ENCODE results near the gene CARM1. TPM values are rescaled to one million over a fixed set of nuclear protein-coding genes. Genes with fewer than 3 reads are reported as not detected.
A peak's percentile ranks its signal among the peaks of the same experiment; 100 is the strongest.

Gene CARM1
- total RNA-seq, 1 experiment from 2014 or later = 63.7 TPM

- peaks cover 69% of the 10 kb centered on the region for H3K79me2 ChIP-seq (ENCODE audit: low read depth)
- peaks cover 33% of the 10 kb centered on the region for H3F3A ChIP-seq (ENCODE audit: insufficient read depth, low read depth)
- H3K4me1 ChIP-seq (replicated peaks; ENCODE audit: insufficient read depth) = peaks cover 37% of the 10 kb centered on the region
- no TSS peak for BruUV-seq (replicated peaks)
- no peak overlapping the region for H3K4me2 ChIP-seq
- ChIA-PET POLR2A (ENCODE audit: unreplicated experiment) (interaction anchor here (0.6 kb wide), 1 partner anchor 12 kb away, joined by 4 read pairs; no protein-coding TSS in a partner anchor), CTCF (no interaction called here)
- H3K9me2 ChIP-seq (ENCODE audit: insufficient read depth) = no peaks in the 10 kb centered on the region
- no peaks in the 10 kb centered on the region for H3K27me3 ChIP-seq (ENCODE audit: insufficient read depth, low read depth)
- no peak for DNase-seq
- H3K4me3 ChIP-seq = no peak overlapping the region
- no peak overlapping the region for H2AFZ ChIP-seq
- no peak overlapping the region for H3K27ac ChIP-seq
- H3K36me3 ChIP-seq (ENCODE audit: low read depth) = no peaks in the 10 kb centered on the region
- H3K9me3 ChIP-seq (ENCODE audit: insufficient read depth, low read depth) = no peaks in the 10 kb centered on the region
- no peak for TF ChIP-seq CTCF (conservative IDR thresholded peaks at IDR 0.05)
- TF ChIP-seq EZH2 (IDR thresholded peaks at IDR 0.05; ENCODE audit: low read depth) = no peak
- intact Hi-C loops (cut with micrococcal nuclease; ENCODE audit: unreplicated experiment) = no loop called here
- peaks cover 52% of the 10 kb centered on the region for H4K20me1 ChIP-seq (ENCODE audit: insufficient read depth)
Observed at GRCh38 chr19:10895920-10896319, 24.6 kb downstream of the CARM1 start.

- Histone ChIP-seq H3K9me2 (ENCODE audit: insufficient read depth) (no peaks in the 10 kb centered on the region), H3K4me1 (replicated peaks; ENCODE audit: insufficient read depth) (peaks cover 37% of the 10 kb centered on the region), H3K27ac (no peak overlapping the region), H2AFZ (no peak overlapping the region), H3K9me3 (ENCODE audit: insufficient read depth, low read depth) (no peaks in the 10 kb centered on the region), H3K4me2 (no peak overlapping the region), H4K20me1 (ENCODE audit: insufficient read depth) (peaks cover 52% of the 10 kb centered on the region), H3K79me2 (ENCODE audit: low read depth) (peaks cover 71% of the 10 kb centered on the region), H3K4me3 (no peak overlapping the region), H3K27me3 (ENCODE audit: insufficient read depth, low read depth) (no peaks in the 10 kb centered on the region), H3F3A (ENCODE audit: insufficient read depth, low read depth) (peaks cover 33% of the 10 kb centered on the region), H3K36me3 (ENCODE audit: low read depth) (no peaks in the 10 kb centered on the region)
- no peak for DNase-seq
- ChIA-PET CTCF (no interaction called here), POLR2A (ENCODE audit: unreplicated experiment) (no interaction called here)
- no TSS peak for BruUV-seq (replicated peaks)
- TF ChIP-seq CTCF (conservative IDR thresholded peaks at IDR 0.05) (no peak), EZH2 (IDR thresholded peaks at IDR 0.05; ENCODE audit: low read depth) (no peak)
- intact Hi-C loops (cut with micrococcal nuclease; ENCODE audit: unreplicated experiment) = no loop called here
Observed at GRCh38 chr19:10896851-10897526, 25.6 kb downstream of the CARM1 start.

- H3K9me3 ChIP-seq (ENCODE audit: insufficient read depth, low read depth) = no peaks in the 10 kb centered on the region
- no peaks in the 10 kb centered on the region for H3K27me3 ChIP-seq (ENCODE audit: insufficient read depth, low read depth)
- peaks cover 39% of the 10 kb centered on the region for H3F3A ChIP-seq (ENCODE audit: insufficient read depth, low read depth)
- peaks cover 41% of the 10 kb centered on the region for H4K20me1 ChIP-seq (ENCODE audit: insufficient read depth)
- H3K4me1 ChIP-seq (replicated peaks; ENCODE audit: insufficient read depth) = peaks cover 37% of the 10 kb centered on the region
- ChIA-PET CTCF (interaction anchor here (0.6 to 1.3 kb wide), 5 partner anchors 18 to 446 kb away, joined by 3 to 8 read pairs (median 5); no protein-coding TSS in a partner anchor), POLR2A (ENCODE audit: unreplicated experiment) (interaction anchor here (0.6 kb wide), 3 partner anchors 30 to 287 kb away, joined by 6 to 27 read pairs (median 8); no protein-coding TSS in a partner anchor)
- BruUV-seq (replicated peaks) = no TSS peak
- peak overlapping the region; percentile 35 for H3K27ac ChIP-seq
- H3K9me2 ChIP-seq (ENCODE audit: insufficient read depth) = no peaks in the 10 kb centered on the region
- H2AFZ ChIP-seq = no peak overlapping the region
- peaks cover 66% of the 10 kb centered on the region for H3K79me2 ChIP-seq (ENCODE audit: low read depth)
- peaks cover 6% of the 10 kb centered on the region; the same call in 1 of the 2 replicates for H3K36me3 ChIP-seq (ENCODE audit: low read depth)
- intact Hi-C loops (cut with micrococcal nuclease; ENCODE audit: unreplicated experiment) = loop anchor here (1.0 to 2.0 kb wide), 2 partner anchors 28 to 30 kb away; partner anchors contain the start of genes CARM1, TIMM29 and YIPF2
- peak in 1 of 2 experiments; percentile 17 for DNase-seq
- TF ChIP-seq EZH2 (IDR thresholded peaks at IDR 0.05; ENCODE audit: low read depth) = no peak
- no peak for TF ChIP-seq CTCF (conservative IDR thresholded peaks at IDR 0.05)
- H3K4me2 ChIP-seq = peak overlapping the region; percentile 70
- H3K4me3 ChIP-seq = peak overlapping the region; percentile 8; the same call in 1 of the 2 replicates
Observed at GRCh38 chr19:10898633-10899032, 27.3 kb downstream of the CARM1 start.
